WTC11 (cell line): ENCODE measurements around the gene VSIR.

Experiments used
- ETV6 ChIP-seq: sonication (generic); formaldehyde crosslinking; IDR thresholded peaks from 2 replicates; pipeline ENCODE4 v1.8.1; 2022; ENCODE audit warnings: mild to moderate bottlenecking, missing genetic modification reagents
- JUN ChIP-seq: sonication (generic); formaldehyde crosslinking; IDR thresholded peaks from 2 replicates; pipeline ENCODE4 v1.8.0; 2023; ENCODE audit warnings: mild to moderate bottlenecking, missing genetic modification reagents
- TEAD4 ChIP-seq: sonication (generic); formaldehyde crosslinking; IDR thresholded peaks from 2 replicates; pipeline ENCODE4 v1.8.0; 2022; ENCODE audit warnings: mild to moderate bottlenecking, missing genetic modification reagents
- ZNF138 ChIP-seq: sonication (generic); formaldehyde crosslinking; conservative IDR thresholded peaks from 2 replicates; pipeline ENCODE4 v1.8.1; 2022; ENCODE audit warnings: mild to moderate bottlenecking, moderate library complexity, missing genetic modification reagents
- ZNF232 ChIP-seq: sonication (generic); formaldehyde crosslinking; IDR thresholded peaks from 2 replicates; pipeline ENCODE4 v1.8.0; 2022; ENCODE audit warnings: mild to moderate bottlenecking, missing genetic modification reagents
- TF ChIP-seq, protein P1 (sequence below): fragments of 200-600 bp; IDR thresholded peaks from 2 replicates; pipeline ENCODE4 v1.8.0; 2022; ENCODE audit warnings: antibody characterized with exemption
- TF ChIP-seq, protein P2 (sequence below): sonication (generic); formaldehyde crosslinking; IDR thresholded peaks from 2 replicates; pipeline ENCODE4 v1.8.0; 2022; ENCODE audit warnings: mild to moderate bottlenecking, missing genetic modification reagents
- TF ChIP-seq, protein P3 (sequence below): sonication (generic); formaldehyde crosslinking; conservative IDR thresholded peaks from 2 replicates; pipeline ENCODE4 v1.8.1; 2022; ENCODE audit warnings: mild to moderate bottlenecking, missing genetic modification reagents
- TF ChIP-seq, protein P4 (sequence below): sonication (generic); formaldehyde crosslinking; IDR thresholded peaks from 2 replicates; pipeline ENCODE4 v1.8.0; 2022; ENCODE audit warnings: mild to moderate bottlenecking, missing genetic modification reagents

DNA sequence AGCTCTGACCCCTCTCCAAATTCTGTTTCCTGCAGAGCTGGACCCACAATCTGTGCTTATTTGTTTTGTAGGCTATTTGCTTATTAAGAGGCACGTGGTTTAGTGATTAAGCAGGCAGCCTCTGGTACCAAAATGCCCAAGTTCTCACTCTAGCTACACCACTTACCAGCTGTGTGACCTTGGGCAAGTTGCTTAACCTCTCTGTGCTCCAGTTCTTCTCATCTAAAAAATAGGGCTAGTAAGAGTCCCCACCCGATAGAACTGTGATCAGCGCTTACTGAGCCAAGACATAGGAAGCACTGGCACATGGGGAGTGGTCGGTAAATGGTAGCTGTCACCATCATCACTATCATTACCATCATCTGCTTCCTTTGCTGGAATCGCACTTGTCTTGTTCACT, 74.6 kb downstream of the VSIR start:
- TF ChIP-seq, protein P1, sequence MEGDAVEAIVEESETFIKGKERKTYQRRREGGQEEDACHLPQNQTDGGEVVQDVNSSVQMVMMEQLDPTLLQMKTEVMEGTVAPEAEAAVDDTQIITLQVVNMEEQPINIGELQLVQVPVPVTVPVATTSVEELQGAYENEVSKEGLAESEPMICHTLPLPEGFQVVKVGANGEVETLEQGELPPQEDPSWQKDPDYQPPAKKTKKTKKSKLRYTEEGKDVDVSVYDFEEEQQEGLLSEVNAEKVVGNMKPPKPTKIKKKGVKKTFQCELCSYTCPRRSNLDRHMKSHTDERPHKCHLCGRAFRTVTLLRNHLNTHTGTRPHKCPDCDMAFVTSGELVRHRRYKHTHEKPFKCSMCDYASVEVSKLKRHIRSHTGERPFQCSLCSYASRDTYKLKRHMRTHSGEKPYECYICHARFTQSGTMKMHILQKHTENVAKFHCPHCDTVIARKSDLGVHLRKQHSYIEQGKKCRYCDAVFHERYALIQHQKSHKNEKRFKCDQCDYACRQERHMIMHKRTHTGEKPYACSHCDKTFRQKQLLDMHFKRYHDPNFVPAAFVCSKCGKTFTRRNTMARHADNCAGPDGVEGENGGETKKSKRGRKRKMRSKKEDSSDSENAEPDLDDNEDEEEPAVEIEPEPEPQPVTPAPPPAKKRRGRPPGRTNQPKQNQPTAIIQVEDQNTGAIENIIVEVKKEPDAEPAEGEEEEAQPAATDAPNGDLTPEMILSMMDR = no peak
- TF ChIP-seq, protein P2, sequence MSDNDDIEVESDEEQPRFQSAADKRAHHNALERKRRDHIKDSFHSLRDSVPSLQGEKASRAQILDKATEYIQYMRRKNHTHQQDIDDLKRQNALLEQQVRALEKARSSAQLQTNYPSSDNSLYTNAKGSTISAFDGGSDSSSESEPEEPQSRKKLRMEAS (CRISPR knock-in tag) = no peak
- TF ChIP-seq TEAD4 (no peak), ZNF138 (CRISPR knock-in tag) (no peak), ETV6 (CRISPR knock-in tag) (no peak), ZNF232 (no peak), JUN (CRISPR knock-in tag) (no peak)
- TF ChIP-seq, protein P3, sequence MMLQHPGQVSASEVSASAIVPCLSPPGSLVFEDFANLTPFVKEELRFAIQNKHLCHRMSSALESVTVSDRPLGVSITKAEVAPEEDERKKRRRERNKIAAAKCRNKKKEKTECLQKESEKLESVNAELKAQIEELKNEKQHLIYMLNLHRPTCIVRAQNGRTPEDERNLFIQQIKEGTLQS (CRISPR knock-in tag) = no peak
- TF ChIP-seq, protein P4, sequence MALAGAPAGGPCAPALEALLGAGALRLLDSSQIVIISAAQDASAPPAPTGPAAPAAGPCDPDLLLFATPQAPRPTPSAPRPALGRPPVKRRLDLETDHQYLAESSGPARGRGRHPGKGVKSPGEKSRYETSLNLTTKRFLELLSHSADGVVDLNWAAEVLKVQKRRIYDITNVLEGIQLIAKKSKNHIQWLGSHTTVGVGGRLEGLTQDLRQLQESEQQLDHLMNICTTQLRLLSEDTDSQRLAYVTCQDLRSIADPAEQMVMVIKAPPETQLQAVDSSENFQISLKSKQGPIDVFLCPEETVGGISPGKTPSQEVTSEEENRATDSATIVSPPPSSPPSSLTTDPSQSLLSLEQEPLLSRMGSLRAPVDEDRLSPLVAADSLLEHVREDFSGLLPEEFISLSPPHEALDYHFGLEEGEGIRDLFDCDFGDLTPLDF (CRISPR knock-in tag) = no peak
